Measurements from ENCODE around the gene FAAH2. TPM values are rescaled to one million over a fixed set of nuclear protein-coding genes. Genes with fewer than 3 reads are reported as not detected.
A peak's percentile ranks its signal among the peaks of the same experiment; 100 is the strongest.

Gene FAAH2
- total and polyA plus RNA-seq, 9 of the 15 experiments (the other 6 are each of a cell fraction or from before 2014, with no cell fraction given): 0.07 to 1.1 (median 0.47) TPM

- no peak for TF ChIP-seq CBX3 (IDR thresholded peaks at IDR 0.05; ENCODE audit: borderline replicate concordance in 1 of 2, low read length in 2 of 2)
- TF ChIP-seq SNRNP70 (optimal IDR thresholded peaks at IDR 0.05; ENCODE audit: low read depth, low read length): no peak
These were observed 15.5 kb upstream of the FAAH2 start (continued) for GRCh38 chrX:57270980-57271379.

DNA sequence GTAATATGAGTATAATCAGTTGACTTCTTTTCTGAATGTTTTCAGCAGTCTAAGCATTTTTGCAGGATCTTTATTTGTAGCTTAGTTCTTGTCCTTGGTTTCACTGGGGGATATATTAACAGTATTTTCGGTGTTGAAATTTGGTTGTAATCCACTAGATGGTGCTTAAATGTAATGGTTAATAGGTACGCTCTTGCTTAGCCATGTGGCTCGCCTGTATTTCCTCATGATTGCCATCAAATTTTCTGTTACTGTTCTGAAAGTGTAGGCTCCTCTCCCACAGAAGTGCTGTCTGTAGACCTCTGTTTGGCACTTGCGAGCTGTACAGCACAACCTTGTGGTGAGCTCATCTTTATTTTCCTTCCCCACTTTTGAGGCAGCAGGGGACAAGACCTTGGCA, 3.9 kb upstream of the FAAH2 start:
- Histone ChIP-seq H3K9ac (ENCODE audit: insufficient read depth in 1 of 2, low read depth in 2 of 2, low read length in 2 of 2) (no peak overlapping the region), H3K4me3 (no peak overlapping the region), H3K79me2 (ENCODE audit: control insufficient read depth, insufficient read depth, low read length) (no peaks in the 10 kb centered on the region), H3K9me3 (replicated peaks; ENCODE audit: control insufficient read depth, insufficient read depth, low read depth, low read length) (no peaks in the 10 kb centered on the region), H2AFZ (ENCODE audit: low read depth, low read length) (no peak overlapping the region; the same call in 1 of the 2 replicates), H3K27ac (ENCODE audit: extremely low read depth, low read depth, low read length) (no peak overlapping the region), H3K27me3 (ENCODE audit: control insufficient read depth in 2 of 2, insufficient read depth in 2 of 2, low read length in 2 of 2) (no peaks in the 10 kb centered on the region), H3K4me2 (ENCODE audit: insufficient read depth, low read length) (no peak overlapping the region), H3K4me1 (replicated peaks in 1 of 2; ENCODE audit: control insufficient read depth in 2 of 2, insufficient read depth in 2 of 2, low read length in 2 of 2) (no peaks in the 10 kb centered on the region), H3K36me3 (ENCODE audit: control insufficient read depth, insufficient read depth, low read length) (no peaks in the 10 kb centered on the region), H3K9me1 (ENCODE audit: control insufficient read depth, insufficient read depth, low read length) (no peaks in the 10 kb centered on the region), H4K20me1 (replicated peaks; ENCODE audit: control insufficient read depth, insufficient read depth, low read length) (no peaks in the 10 kb centered on the region)
- no peak for TF ChIP-seq ZNF695 (CRISPR knock-in tag; IDR thresholded peaks at IDR 0.05)
- TF ChIP-seq CTCF (IDR thresholded peaks at IDR 0.05 in 2 of 3, conservative IDR thresholded peaks at IDR 0.05 in 1 of 3; ENCODE audit: insufficient read depth in 2 of 3, low read depth in 1 of 3, low read length in 3 of 3): 0 out of 6 replicates have a peak, but pooled peaks of 1 of the 3 experiments have one; percentile 10
- TF ChIP-seq, protein P1, sequence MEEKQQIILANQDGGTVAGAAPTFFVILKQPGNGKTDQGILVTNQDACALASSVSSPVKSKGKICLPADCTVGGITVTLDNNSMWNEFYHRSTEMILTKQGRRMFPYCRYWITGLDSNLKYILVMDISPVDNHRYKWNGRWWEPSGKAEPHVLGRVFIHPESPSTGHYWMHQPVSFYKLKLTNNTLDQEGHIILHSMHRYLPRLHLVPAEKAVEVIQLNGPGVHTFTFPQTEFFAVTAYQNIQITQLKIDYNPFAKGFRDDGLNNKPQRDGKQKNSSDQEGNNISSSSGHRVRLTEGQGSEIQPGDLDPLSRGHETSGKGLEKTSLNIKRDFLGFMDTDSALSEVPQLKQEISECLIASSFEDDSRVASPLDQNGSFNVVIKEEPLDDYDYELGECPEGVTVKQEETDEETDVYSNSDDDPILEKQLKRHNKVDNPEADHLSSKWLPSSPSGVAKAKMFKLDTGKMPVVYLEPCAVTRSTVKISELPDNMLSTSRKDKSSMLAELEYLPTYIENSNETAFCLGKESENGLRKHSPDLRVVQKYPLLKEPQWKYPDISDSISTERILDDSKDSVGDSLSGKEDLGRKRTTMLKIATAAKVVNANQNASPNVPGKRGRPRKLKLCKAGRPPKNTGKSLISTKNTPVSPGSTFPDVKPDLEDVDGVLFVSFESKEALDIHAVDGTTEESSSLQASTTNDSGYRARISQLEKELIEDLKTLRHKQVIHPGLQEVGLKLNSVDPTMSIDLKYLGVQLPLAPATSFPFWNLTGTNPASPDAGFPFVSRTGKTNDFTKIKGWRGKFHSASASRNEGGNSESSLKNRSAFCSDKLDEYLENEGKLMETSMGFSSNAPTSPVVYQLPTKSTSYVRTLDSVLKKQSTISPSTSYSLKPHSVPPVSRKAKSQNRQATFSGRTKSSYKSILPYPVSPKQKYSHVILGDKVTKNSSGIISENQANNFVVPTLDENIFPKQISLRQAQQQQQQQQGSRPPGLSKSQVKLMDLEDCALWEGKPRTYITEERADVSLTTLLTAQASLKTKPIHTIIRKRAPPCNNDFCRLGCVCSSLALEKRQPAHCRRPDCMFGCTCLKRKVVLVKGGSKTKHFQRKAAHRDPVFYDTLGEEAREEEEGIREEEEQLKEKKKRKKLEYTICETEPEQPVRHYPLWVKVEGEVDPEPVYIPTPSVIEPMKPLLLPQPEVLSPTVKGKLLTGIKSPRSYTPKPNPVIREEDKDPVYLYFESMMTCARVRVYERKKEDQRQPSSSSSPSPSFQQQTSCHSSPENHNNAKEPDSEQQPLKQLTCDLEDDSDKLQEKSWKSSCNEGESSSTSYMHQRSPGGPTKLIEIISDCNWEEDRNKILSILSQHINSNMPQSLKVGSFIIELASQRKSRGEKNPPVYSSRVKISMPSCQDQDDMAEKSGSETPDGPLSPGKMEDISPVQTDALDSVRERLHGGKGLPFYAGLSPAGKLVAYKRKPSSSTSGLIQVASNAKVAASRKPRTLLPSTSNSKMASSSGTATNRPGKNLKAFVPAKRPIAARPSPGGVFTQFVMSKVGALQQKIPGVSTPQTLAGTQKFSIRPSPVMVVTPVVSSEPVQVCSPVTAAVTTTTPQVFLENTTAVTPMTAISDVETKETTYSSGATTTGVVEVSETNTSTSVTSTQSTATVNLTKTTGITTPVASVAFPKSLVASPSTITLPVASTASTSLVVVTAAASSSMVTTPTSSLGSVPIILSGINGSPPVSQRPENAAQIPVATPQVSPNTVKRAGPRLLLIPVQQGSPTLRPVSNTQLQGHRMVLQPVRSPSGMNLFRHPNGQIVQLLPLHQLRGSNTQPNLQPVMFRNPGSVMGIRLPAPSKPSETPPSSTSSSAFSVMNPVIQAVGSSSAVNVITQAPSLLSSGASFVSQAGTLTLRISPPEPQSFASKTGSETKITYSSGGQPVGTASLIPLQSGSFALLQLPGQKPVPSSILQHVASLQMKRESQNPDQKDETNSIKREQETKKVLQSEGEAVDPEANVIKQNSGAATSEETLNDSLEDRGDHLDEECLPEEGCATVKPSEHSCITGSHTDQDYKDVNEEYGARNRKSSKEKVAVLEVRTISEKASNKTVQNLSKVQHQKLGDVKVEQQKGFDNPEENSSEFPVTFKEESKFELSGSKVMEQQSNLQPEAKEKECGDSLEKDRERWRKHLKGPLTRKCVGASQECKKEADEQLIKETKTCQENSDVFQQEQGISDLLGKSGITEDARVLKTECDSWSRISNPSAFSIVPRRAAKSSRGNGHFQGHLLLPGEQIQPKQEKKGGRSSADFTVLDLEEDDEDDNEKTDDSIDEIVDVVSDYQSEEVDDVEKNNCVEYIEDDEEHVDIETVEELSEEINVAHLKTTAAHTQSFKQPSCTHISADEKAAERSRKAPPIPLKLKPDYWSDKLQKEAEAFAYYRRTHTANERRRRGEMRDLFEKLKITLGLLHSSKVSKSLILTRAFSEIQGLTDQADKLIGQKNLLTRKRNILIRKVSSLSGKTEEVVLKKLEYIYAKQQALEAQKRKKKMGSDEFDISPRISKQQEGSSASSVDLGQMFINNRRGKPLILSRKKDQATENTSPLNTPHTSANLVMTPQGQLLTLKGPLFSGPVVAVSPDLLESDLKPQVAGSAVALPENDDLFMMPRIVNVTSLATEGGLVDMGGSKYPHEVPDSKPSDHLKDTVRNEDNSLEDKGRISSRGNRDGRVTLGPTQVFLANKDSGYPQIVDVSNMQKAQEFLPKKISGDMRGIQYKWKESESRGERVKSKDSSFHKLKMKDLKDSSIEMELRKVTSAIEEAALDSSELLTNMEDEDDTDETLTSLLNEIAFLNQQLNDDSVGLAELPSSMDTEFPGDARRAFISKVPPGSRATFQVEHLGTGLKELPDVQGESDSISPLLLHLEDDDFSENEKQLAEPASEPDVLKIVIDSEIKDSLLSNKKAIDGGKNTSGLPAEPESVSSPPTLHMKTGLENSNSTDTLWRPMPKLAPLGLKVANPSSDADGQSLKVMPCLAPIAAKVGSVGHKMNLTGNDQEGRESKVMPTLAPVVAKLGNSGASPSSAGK (IDR thresholded peaks at IDR 0.05): peak; percentile 22; the same call in 1 of the 2 replicates
- intact Hi-C loops (cut with micrococcal nuclease) (loop anchor here (5.0 kb wide), 1 partner anchor 170 kb away; no protein-coding TSS in a partner anchor), in situ Hi-C loops (cut with MboI) (no loop called here)
- no TSS peak for BruUV-seq (replicated peaks)
- ChIA-PET POLR2A (no interaction called here), CTCF (ENCODE audit: low intra/inter-chr PET ratio) (no interaction called here)
- DNase-seq (ENCODE audit: extremely low read depth in 1 of 4, low spot score in 3 of 4) (peak in 1 of 4 experiments; percentile 1), FAIRE-seq (no peak), ATAC-seq (no peak; the same call in 1 of the 3 replicates)
- WGBS (ENCODE audit: insufficient coverage, low coverage, missing lambda C conversion rate): 0% methylated on average over 4 of the region's 4 CpGs

All from K562 (cell line).